ENCODE data around the gene MRTFA. TPM values are rescaled to one million over a fixed set of nuclear protein-coding genes. Genes with fewer than 3 reads are reported as not detected.

MRTFA gene
- total RNA-seq, 2 experiments from 2014 or later, result 47.7 to 66.9 TPM

- ChIA-PET POLR2A (no interaction called here), CTCF (ENCODE audit: unreplicated experiment) (no interaction called here)
- no peaks in the 10 kb centered on the region for H4K20me1 ChIP-seq (ENCODE audit: insufficient read depth, low read length)
- H3K9me3 ChIP-seq (ENCODE audit: low read length), result peaks cover 16% of the 10 kb centered on the region
- H3K79me2 ChIP-seq (ENCODE audit: insufficient read depth, low read depth, low read length), result peaks cover 3% of the 10 kb centered on the region; the same call in 1 of the 2 replicates
- no TSS peak for BruUV-seq (replicated peaks)
- no peak for TF ChIP-seq CTCF (conservative IDR thresholded peaks at IDR 0.05; ENCODE audit: low read length)
- TF ChIP-seq EZH2phosphoT487 (IDR thresholded peaks at IDR 0.05; ENCODE audit: borderline replicate concordance, low read depth, low read length), result no peak
- no peak overlapping the region for H2AFZ ChIP-seq (ENCODE audit: low read length)
- DNase-seq (ENCODE audit: low spot score), result no peak
- H3K36me3 ChIP-seq (ENCODE audit: insufficient read depth, low read length), result peaks cover 29% of the 10 kb centered on the region
- no peak overlapping the region for H3K4me3 ChIP-seq (ENCODE audit: low read depth, low read length, poor library complexity, severe bottlenecking)
- H3K27ac ChIP-seq (ENCODE audit: low read depth, low read length, poor library complexity, severe bottlenecking), result no peak overlapping the region
- no peaks in the 10 kb centered on the region for H3K9me2 ChIP-seq (ENCODE audit: insufficient read depth, low read length)
- intact Hi-C loops (cut with micrococcal nuclease; ENCODE audit: unreplicated experiment), result no loop called here
- H3K4me2 ChIP-seq (ENCODE audit: low read length), result no peak overlapping the region
- peaks cover 8% of the 10 kb centered on the region for H3K4me1 ChIP-seq (ENCODE audit: insufficient read depth, low read length, poor library complexity, severe bottlenecking)
Observed at GRCh38 chr22:40553014-40553554, 83.4 kb downstream of the MRTFA start.

- no TSS peak for BruUV-seq (replicated peaks)
- peaks cover 8% of the 10 kb centered on the region for H3K4me1 ChIP-seq (ENCODE audit: insufficient read depth, low read length, poor library complexity, severe bottlenecking)
- CTCF ChIA-PET (ENCODE audit: unreplicated experiment), result no interaction called here
- POLR2A ChIA-PET, result interaction anchor here (1.4 kb wide), 1 partner anchor 20 kb away, joined by 4 read pairs; no protein-coding TSS in a partner anchor
- no peaks in the 10 kb centered on the region for H3K9me2 ChIP-seq (ENCODE audit: insufficient read depth, low read length)
- no peak overlapping the region for H2AFZ ChIP-seq (ENCODE audit: low read length)
- H3K36me3 ChIP-seq (ENCODE audit: insufficient read depth, low read length), result peaks cover 29% of the 10 kb centered on the region
- H3K4me3 ChIP-seq (ENCODE audit: low read depth, low read length, poor library complexity, severe bottlenecking), result no peak overlapping the region
- no peak for TF ChIP-seq EZH2phosphoT487 (IDR thresholded peaks at IDR 0.05; ENCODE audit: borderline replicate concordance, low read depth, low read length)
- no peak for TF ChIP-seq CTCF (conservative IDR thresholded peaks at IDR 0.05; ENCODE audit: low read length)
- no peak overlapping the region for H3K27ac ChIP-seq (ENCODE audit: low read depth, low read length, poor library complexity, severe bottlenecking)
- no peak for DNase-seq (ENCODE audit: low spot score)
- H3K79me2 ChIP-seq (ENCODE audit: insufficient read depth, low read depth, low read length), result 0 out of 2 replicates have a peak, but pooled peaks cover 3% of the 10 kb centered on the region
- no peaks in the 10 kb centered on the region for H4K20me1 ChIP-seq (ENCODE audit: insufficient read depth, low read length)
- intact Hi-C loops (cut with micrococcal nuclease; ENCODE audit: unreplicated experiment), result no loop called here
- peaks cover 16% of the 10 kb centered on the region for H3K9me3 ChIP-seq (ENCODE audit: low read length)
- no peak overlapping the region for H3K4me2 ChIP-seq (ENCODE audit: low read length)
Observed at GRCh38 chr22:40552070-40552469, 84.4 kb downstream of the MRTFA start.

GRCh38 chr22:40547729-40548143 is 88.8 kb downstream of the MRTFA start:
- Histone ChIP-seq H3K79me2 (ENCODE audit: insufficient read depth, low read depth, low read length) (no peaks in the 10 kb centered on the region), H3K9me3 (ENCODE audit: low read length) (peaks cover 9% of the 10 kb centered on the region), H3K27ac (ENCODE audit: low read depth, low read length, poor library complexity, severe bottlenecking) (no peak overlapping the region), H3K4me2 (ENCODE audit: low read length) (no peak overlapping the region), H3K4me1 (ENCODE audit: insufficient read depth, low read length, poor library complexity, severe bottlenecking) (no peaks in the 10 kb centered on the region), H3K4me3 (ENCODE audit: low read depth, low read length, poor library complexity, severe bottlenecking) (no peak overlapping the region), H3K36me3 (ENCODE audit: insufficient read depth, low read length) (peaks cover 19% of the 10 kb centered on the region), H4K20me1 (ENCODE audit: insufficient read depth, low read length) (no peaks in the 10 kb centered on the region), H3K9me2 (ENCODE audit: insufficient read depth, low read length) (no peaks in the 10 kb centered on the region), H2AFZ (ENCODE audit: low read length) (no peak overlapping the region)
- intact Hi-C loops (cut with micrococcal nuclease; ENCODE audit: unreplicated experiment), result no loop called here
- no peak for DNase-seq (ENCODE audit: low spot score)
- POLR2A ChIA-PET, result interaction anchor here (0.6 kb wide), 1 partner anchor 27 kb away, joined by 4 read pairs; no protein-coding TSS in a partner anchor
- CTCF ChIA-PET (ENCODE audit: unreplicated experiment), result no interaction called here
- no TSS peak for BruUV-seq (replicated peaks)
- TF ChIP-seq CTCF (conservative IDR thresholded peaks at IDR 0.05; ENCODE audit: low read length) (no peak), EZH2phosphoT487 (IDR thresholded peaks at IDR 0.05; ENCODE audit: borderline replicate concordance, low read depth, low read length) (no peak)
